HEK293 (cell line): Measurements from ENCODE around the gene BRAT1.

ENCODE experiments used
- CTCF ChIA-PET: fragments of 350-600 bp; formaldehyde crosslinking; extraction: SDS; loops from one replicate; lab custom pipeline; 2021; ENCODE audit warnings: antibody characterized with exemption; lab: Yijun Ruan, JAX
- POLR2A ChIA-PET: fragments of 300-600 bp; formaldehyde crosslinking; extraction: SDS; loops from one replicate; lab custom pipeline; 2020; ENCODE audit warnings: antibody characterized with exemption, inconsistent platforms; lab: Yijun Ruan, JAX
- H3K27ac ChIP-seq: fragments of 200-500 bp; sonication (Bioruptor generic); 2 replicates; pipeline ENCODE4 v1.5.1; 2014; ENCODE audit warnings: low read depth, low read length, control low read depth, inconsistent platforms; ENCODE audit errors: extremely low read depth
- H3K36me3 ChIP-seq, 2 experiments: fragments of 200-500 bp in 1 of 2; sonication (Bioruptor generic) in 1 of 2; 1 replicate in 1 of 2; 2 replicates in 1 of 2; pipeline ENCODE4 v1.5.1; 2014 to 2017; ENCODE audit warnings: inconsistent platforms in 2 of 2, low read length in 2 of 2; ENCODE audit not compliant: control insufficient read depth in 2 of 2, insufficient read depth in 1 of 2
- H3K4me1 ChIP-seq: fragments of 200-500 bp; sonication (Bioruptor generic); 2 replicates; pipeline ENCODE4 v1.5.1; 2014; ENCODE audit warnings: mild to moderate bottlenecking, low read length, inconsistent platforms; ENCODE audit not compliant: control insufficient read depth, insufficient read depth
- H3K4me3 ChIP-seq: 2 replicates; pipeline ENCODE4 v1.5.1; 2011; ENCODE audit warnings: low read depth, mild to moderate bottlenecking, control low read depth, low read length, moderate library complexity
- H3K9me3 ChIP-seq: fragments of 200-500 bp; sonication (Bioruptor generic); 2 replicates; pipeline ENCODE4 v1.5.1; 2014; ENCODE audit warnings: low read depth, low read length, inconsistent platforms; ENCODE audit not compliant: control insufficient read depth, insufficient read depth
- GFI1B ChIP-seq: fragments of 450-650 bp; formaldehyde crosslinking; IDR thresholded peaks from 2 replicates; pipeline ENCODE4 v1.5.1; 2016; ENCODE audit warnings: missing biosample characterization, missing genetic modification characterization
- GLI4 ChIP-seq: fragments of 450-650 bp; formaldehyde crosslinking; IDR thresholded peaks from 2 replicates; pipeline ENCODE4 v1.5.1; 2016; ENCODE audit warnings: missing biosample characterization, missing genetic modification characterization
- HOXD13 ChIP-seq: sonication (generic); formaldehyde crosslinking; IDR thresholded peaks from 2 replicates; pipeline ENCODE4 v1.8.0; 2022; ENCODE audit warnings: missing genetic modification reagents, borderline replicate concordance
- OVOL3 ChIP-seq: fragments of 450-650 bp; formaldehyde crosslinking; IDR thresholded peaks from 2 replicates; pipeline ENCODE4 v1.5.1; 2016; ENCODE audit warnings: missing biosample characterization, missing genetic modification characterization
- PATZ1 ChIP-seq: fragments of 450-650 bp; formaldehyde crosslinking; IDR thresholded peaks from 2 replicates; pipeline ENCODE4 v1.5.1; 2016; ENCODE audit warnings: missing biosample characterization, missing genetic modification characterization
- PRDM1 ChIP-seq: fragments of 450-650 bp; formaldehyde crosslinking; IDR thresholded peaks from 2 replicates; pipeline ENCODE4; 2016; ENCODE audit warnings: missing biosample characterization, missing genetic modification characterization
- YY1 ChIP-seq: fragments of 450-650 bp; formaldehyde crosslinking; IDR thresholded peaks from 2 replicates; pipeline ENCODE4 v1.5.1; 2018; ENCODE audit warnings: missing biosample characterization, missing genetic modification characterization
- ZBTB20 ChIP-seq: fragments of 450-650 bp; formaldehyde crosslinking; IDR thresholded peaks from 2 replicates; pipeline ENCODE4 v1.5.1; 2016; ENCODE audit warnings: missing biosample characterization, missing genetic modification characterization
- ZBTB26 ChIP-seq: fragments of 450-650 bp; formaldehyde crosslinking; optimal IDR thresholded peaks from 2 replicates; pipeline ENCODE3; 2016; ENCODE audit warnings: missing biosample characterization, mild to moderate bottlenecking, missing genetic modification characterization
- ZBTB7A ChIP-seq: fragments of 450-650 bp; formaldehyde crosslinking; IDR thresholded peaks from 2 replicates; pipeline ENCODE4 v1.5.1; 2016; ENCODE audit warnings: low read depth, missing biosample characterization, missing genetic modification characterization
- ZFHX2 ChIP-seq: fragments of 450-650 bp; formaldehyde crosslinking; conservative IDR thresholded peaks from 2 replicates; pipeline ENCODE4 v1.5.1; 2016; ENCODE audit warnings: missing biosample characterization, missing genetic modification characterization
- ZNF155 ChIP-seq: fragments of 450-650 bp; formaldehyde crosslinking; IDR thresholded peaks from 2 replicates; pipeline ENCODE4 v1.5.1; 2016; ENCODE audit warnings: missing biosample characterization, missing genetic modification characterization
- ZNF175 ChIP-seq: fragments of 450-650 bp; formaldehyde crosslinking; IDR thresholded peaks from 2 replicates; pipeline ENCODE4 v1.5.1; 2016; ENCODE audit warnings: missing biosample characterization, missing genetic modification characterization
- ZNF18 ChIP-seq: fragments of 450-650 bp; formaldehyde crosslinking; IDR thresholded peaks from 2 replicates; pipeline ENCODE4 v1.5.1; 2016; ENCODE audit warnings: missing biosample characterization, missing genetic modification characterization
- ZNF341 ChIP-seq: fragments of 450-650 bp; formaldehyde crosslinking; IDR thresholded peaks from 2 replicates; pipeline ENCODE4; 2016; ENCODE audit warnings: low read depth, missing biosample characterization, missing genetic modification characterization
- ZNF362 ChIP-seq: fragments of 450-650 bp; formaldehyde crosslinking; IDR thresholded peaks from 2 replicates; pipeline ENCODE4 v1.5.1; 2016; ENCODE audit warnings: missing biosample characterization, missing genetic modification characterization
- ZNF394 ChIP-seq: fragments of 450-650 bp; formaldehyde crosslinking; IDR thresholded peaks from 2 replicates; pipeline ENCODE4 v1.5.1; 2016; ENCODE audit warnings: missing biosample characterization, missing genetic modification characterization, mild to moderate bottlenecking, moderate library complexity, borderline replicate concordance
- ZNF404 ChIP-seq: fragments of 450-650 bp; formaldehyde crosslinking; IDR thresholded peaks from 2 replicates; pipeline ENCODE4 v1.5.1; 2017; ENCODE audit warnings: missing biosample characterization, missing genetic modification characterization
- ZNF48 ChIP-seq: fragments of 450-650 bp; formaldehyde crosslinking; IDR thresholded peaks from 2 replicates; pipeline ENCODE4 v1.5.1; 2016; ENCODE audit warnings: missing biosample characterization, missing genetic modification characterization
- ZNF561 ChIP-seq: fragments of 450-650 bp; IDR thresholded peaks from 2 replicates; pipeline ENCODE4 v1.5.1; 2018; ENCODE audit warnings: missing biosample characterization, missing genetic modification characterization, borderline replicate concordance
- ZNF580 ChIP-seq: fragments of 450-650 bp; formaldehyde crosslinking; IDR thresholded peaks from 2 replicates; pipeline ENCODE4 v1.5.1; 2016; ENCODE audit warnings: missing biosample characterization, missing genetic modification characterization
- ZNF610 ChIP-seq: fragments of 450-650 bp; formaldehyde crosslinking; IDR thresholded peaks from 2 replicates; pipeline ENCODE4 v1.5.1; 2016; ENCODE audit warnings: missing biosample characterization, missing genetic modification characterization, borderline replicate concordance
- ZNF623 ChIP-seq: fragments of 450-650 bp; formaldehyde crosslinking; IDR thresholded peaks from 2 replicates; pipeline ENCODE4 v1.5.1; 2016; ENCODE audit warnings: missing biosample characterization, missing genetic modification characterization
- ZNF626 ChIP-seq: fragments of 450-650 bp; sonication (Bioruptor Pico); formaldehyde crosslinking; IDR thresholded peaks from 2 replicates; pipeline ENCODE4 v1.5.1; 2018; ENCODE audit warnings: missing biosample characterization, missing genetic modification characterization, inconsistent platforms
- ZNF654 ChIP-seq: fragments of 450-650 bp; formaldehyde crosslinking; IDR thresholded peaks from 2 replicates; pipeline ENCODE4 v1.5.1; 2016; ENCODE audit warnings: low read depth, missing biosample characterization, missing genetic modification characterization
- ZNF660 ChIP-seq: fragments of 450-650 bp; IDR thresholded peaks from 2 replicates; pipeline ENCODE4 v1.5.1; 2018; ENCODE audit warnings: missing biosample characterization, mild to moderate bottlenecking, missing genetic modification characterization
- ZNF677 ChIP-seq: fragments of 450-650 bp; IDR thresholded peaks from 2 replicates; pipeline ENCODE4 v1.5.0; 2018; ENCODE audit warnings: missing biosample characterization, mild to moderate bottlenecking, missing genetic modification characterization, moderate library complexity
- ZNF76 ChIP-seq: fragments of 450-650 bp; formaldehyde crosslinking; IDR thresholded peaks from 2 replicates; pipeline ENCODE4; 2016; ENCODE audit warnings: low read depth, missing biosample characterization, missing genetic modification characterization, borderline replicate concordance
- ZSCAN5A ChIP-seq: fragments of 450-650 bp; formaldehyde crosslinking; IDR thresholded peaks from 2 replicates; pipeline ENCODE4 v1.5.1; 2016; ENCODE audit warnings: missing biosample characterization, missing genetic modification characterization

Gene BRAT1

GRCh38 chr7:2601065-2601464 lies 45.7 kb upstream of the BRAT1 start:
- ChIA-PET POLR2A (no interaction called here), CTCF (no interaction called here)
- TF ChIP-seq PRDM1 (tag by site-specific recombination), result no peak
- no peak for TF ChIP-seq ZNF18
- TF ChIP-seq ZNF404 (tag by site-specific recombination), result no peak
- no peak for TF ChIP-seq ZNF362 (tag by site-specific recombination)
- no peak for TF ChIP-seq ZNF677 (tag by site-specific recombination)
- no peak for TF ChIP-seq ZNF610 (tag by site-specific recombination)
- no peak for TF ChIP-seq GLI4 (tag by site-specific recombination)
- TF ChIP-seq GFI1B (tag by site-specific recombination), result no peak
- no peak for TF ChIP-seq PATZ1 (tag by site-specific recombination)
- TF ChIP-seq ZNF580 (tag by site-specific recombination), result no peak
- TF ChIP-seq ZNF175 (tag by site-specific recombination), result no peak
- TF ChIP-seq HOXD13 (CRISPR knock-in tag), result no peak
- no peak for TF ChIP-seq ZNF394 (tag by site-specific recombination)
- no peak for TF ChIP-seq ZNF623 (tag by site-specific recombination)
- no peak for TF ChIP-seq YY1 (tag by site-specific recombination)
- TF ChIP-seq OVOL3 (tag by site-specific recombination), result no peak
- TF ChIP-seq ZNF76 (tag by site-specific recombination), result no peak
- H3K27ac ChIP-seq, result no peak overlapping the region
- H3K9me3 ChIP-seq, result no peaks in the 10 kb centered on the region
- H3K4me3 ChIP-seq, result no peak overlapping the region
- peaks cover 0 to 34% of the 10 kb centered on the region in 2 experiments; a peak in 2 of 3 replicates for H3K36me3 ChIP-seq
- H3K4me1 ChIP-seq, result no peaks in the 10 kb centered on the region

GRCh38 chr7:2598154-2598823 lies 43.0 kb upstream of the BRAT1 start:
- Histone ChIP-seq H3K9me3 (no peaks in the 10 kb centered on the region), H3K4me3 (no peak overlapping the region), H3K36me3 (peaks cover 0 to 52% of the 10 kb centered on the region in 2 experiments; a peak in 2 of 3 replicates), H3K27ac (no peak overlapping the region), H3K4me1 (no peaks in the 10 kb centered on the region)
- POLR2A ChIA-PET, result no interaction called here
- CTCF ChIA-PET, result no interaction called here
- no peak for TF ChIP-seq ZNF341 (tag by site-specific recombination)
- TF ChIP-seq ZNF626 (tag by site-specific recombination), result no peak
- TF ChIP-seq ZBTB26 (tag by site-specific recombination), result no peak
- TF ChIP-seq ZFHX2, result no peak
- no peak for TF ChIP-seq ZSCAN5A (tag by site-specific recombination)
- TF ChIP-seq ZNF654 (tag by site-specific recombination), result no peak
- TF ChIP-seq ZNF48, result no peak
- no peak for TF ChIP-seq ZBTB20 (tag by site-specific recombination)
- TF ChIP-seq ZNF660 (tag by site-specific recombination), result no peak
- no peak for TF ChIP-seq ZNF561
- TF ChIP-seq ZBTB7A (tag by site-specific recombination), result no peak
- no peak for TF ChIP-seq ZNF155
- no peak for TF ChIP-seq ZNF175 (tag by site-specific recombination)
